HepG2 (cell line): ENCODE data around the gene GNG7. TPM values are rescaled to one million over a fixed set of nuclear protein-coding genes. Genes with fewer than 3 reads are reported as not detected.
"Not testable (repeated sequence)": the region's sequence is repeated elsewhere in the genome, so short reads cannot be mapped to it uniquely, and the experiment has no call there.

ENCODE experiments used
- ATAC-seq: fragments of 200-7000 bp; cut with Tn5 transposase; 3 replicates; pipeline ENCODE4 v1.9.1; 2020; ENCODE audit warnings: mild to moderate bottlenecking, moderate library complexity
- BruUV-seq: library from RNA; stranded (reverse); fragments of 400-500 nt; replicated peaks from 2 replicates; lab custom pipeline; 2021; lab: Mats Ljungman, UMichigan
- CTCF ChIA-PET: fragments of 300-600 bp; formaldehyde crosslinking; extraction: SDS; loops from one replicate; lab custom pipeline; 2021; ENCODE audit warnings: low total read pairs, inconsistent platforms, low intra/inter-chr PET ratio; lab: Yijun Ruan, JAX
- POLR2A ChIA-PET: fragments of 350-600 bp; sonication (Branson Sonifier 250); formaldehyde crosslinking; loops from one replicate; lab custom pipeline; 2020; ENCODE audit warnings: antibody characterized with exemption, inconsistent platforms; lab: Yijun Ruan, JAX
- DNase-seq: peaks from one replicate; pipeline ENCODE4 v3.0.0-alpha.2; 2015; ENCODE audit warnings: low spot score
- FAIRE-seq: peaks from 3 replicates; lab custom pipeline; 2011; peaks lifted over from hg19 to GRCh38; lab: Jason Lieb, UNC
- H2AFZ ChIP-seq: one replicate; pipeline ENCODE4 v1.6.1; 2011; ENCODE audit warnings: low read length, inconsistent platforms
- H3K27ac ChIP-seq: fragments of 300-600 bp; 3 replicates; pipeline ENCODE4 v1.8.0; 2011; ENCODE audit warnings: mixed run types, mild to moderate bottlenecking, mixed read lengths, low read length, inconsistent platforms; ENCODE audit not compliant: insufficient read depth; ENCODE audit errors: extremely low read length
- H3K27me3 ChIP-seq, 2 experiments: fragments of 200-600 bp in 1 of 2; 2 replicates in 1 of 2; 3 replicates in 1 of 2; pipeline versions ENCODE4 v1.6.0 to v1.8.0; 2011; ENCODE audit warnings: low read length in 2 of 2, mild to moderate bottlenecking in 2 of 2, moderate library complexity in 2 of 2, inconsistent platforms in 1 of 2; ENCODE audit not compliant: insufficient read depth in 2 of 2, control insufficient read depth in 1 of 2
- H3K36me3 ChIP-seq, 2 experiments: fragments of 200-600 bp in 1 of 2; replicated peaks in 1 of 2; 2 replicates in 1 of 2; 3 replicates in 1 of 2; pipeline versions ENCODE4 v1.5.1 to v1.8.0; 2011; ENCODE audit warnings: low read length in 2 of 2, inconsistent platforms in 1 of 2; ENCODE audit not compliant: insufficient read depth in 2 of 2, control insufficient read depth in 1 of 2
- H3K4me1 ChIP-seq: 2 replicates; pipeline ENCODE4 v1.5.1; 2012; ENCODE audit warnings: low read length, inconsistent platforms; ENCODE audit not compliant: insufficient read depth
- H3K4me2 ChIP-seq: 2 replicates; pipeline ENCODE4 v1.6.0; 2011; ENCODE audit warnings: low read depth, low read length, inconsistent platforms
- H3K4me3 ChIP-seq, 3 experiments: fragments of 200-600 bp in 1 of 3; sonication (generic), shearing (Covaris generic) in 1 of 3; replicated peaks in 1 of 3; 2 replicates each; pipeline ENCODE4 v1.5.1; 2011 to 2016; ENCODE audit warnings: low read length in 3 of 3, inconsistent platforms in 2 of 3, low read depth in 2 of 3, mild to moderate bottlenecking in 2 of 3, control low read depth in 1 of 3, mixed read lengths in 1 of 3; ENCODE audit not compliant: insufficient read depth in 1 of 3
- H3K79me2 ChIP-seq: one replicate; pipeline ENCODE4 v1.6.1; 2011; ENCODE audit warnings: low read length, inconsistent platforms; ENCODE audit not compliant: insufficient read depth
- H3K9ac ChIP-seq: 2 replicates; pipeline ENCODE4 v1.6.0; 2011; ENCODE audit warnings: mild to moderate bottlenecking, low read depth, low read length, inconsistent platforms; ENCODE audit not compliant: insufficient read depth
- H3K9me3 ChIP-seq: 2 replicates; pipeline ENCODE4 v1.5.1; 2012; ENCODE audit warnings: mild to moderate bottlenecking, low read length
- H4K20me1 ChIP-seq: 2 replicates; pipeline ENCODE4 v1.6.0; 2011; ENCODE audit warnings: inconsistent platforms, mild to moderate bottlenecking, low read length, moderate library complexity; ENCODE audit not compliant: insufficient read depth
- ASH2L ChIP-seq: fragments of 300-600, 200-600 bp; sonication (generic); IDR thresholded peaks from 2 replicates; pipeline ENCODE4 v1.7.0; 2017; ENCODE audit warnings: low read depth, mild to moderate bottlenecking, moderate library complexity, mixed read lengths, low read length; ENCODE audit not compliant: insufficient read length
- HNF1B ChIP-seq: sonication (generic); formaldehyde crosslinking; IDR thresholded peaks from 2 replicates; pipeline ENCODE4 v1.5.1; 2020; ENCODE audit warnings: mild to moderate bottlenecking, moderate library complexity, missing genetic modification reagents
- NFIC ChIP-seq: IDR thresholded peaks from 2 replicates; pipeline ENCODE4 v1.6.1; 2012; ENCODE audit warnings: mild to moderate bottlenecking, low read length, inconsistent platforms
- PRPF4 ChIP-seq: fragments of 200-400 bp; formaldehyde crosslinking; IDR thresholded peaks from 2 replicates; pipeline ENCODE4 v1.6.1; 2016; ENCODE audit warnings: low read length, low read depth; ENCODE audit not compliant: poor library complexity, severe bottlenecking
- SIN3B ChIP-seq: fragments of 150-350 bp; IDR thresholded peaks from 2 replicates; pipeline ENCODE4 v1.6.1; 2014; ENCODE audit warnings: low read length
- WIZ ChIP-seq: sonication (generic); formaldehyde crosslinking; IDR thresholded peaks from 2 replicates; pipeline ENCODE4 v1.5.1; 2020; ENCODE audit warnings: mild to moderate bottlenecking, missing genetic modification reagents
- ZBTB33 ChIP-seq: sonication (generic); formaldehyde crosslinking; IDR thresholded peaks from 2 replicates; pipeline ENCODE4 v1.4.0; 2020; ENCODE audit warnings: missing genetic modification reagents
- ZMYM2 ChIP-seq: sonication (generic); formaldehyde crosslinking; IDR thresholded peaks from 2 replicates; pipeline ENCODE4 v1.8.0; 2022; ENCODE audit warnings: mild to moderate bottlenecking, missing genetic modification reagents
- ZNF260 ChIP-seq: sonication (generic); formaldehyde crosslinking; IDR thresholded peaks from 2 replicates; pipeline ENCODE4 v1.4.0; 2020; ENCODE audit warnings: missing genetic modification reagents, low read depth, mild to moderate bottlenecking, borderline replicate concordance
- ZNF512B ChIP-seq: sonication (generic); formaldehyde crosslinking; IDR thresholded peaks from 2 replicates; pipeline ENCODE4 v1.5.1; 2020; ENCODE audit warnings: missing genetic modification reagents, mild to moderate bottlenecking, borderline replicate concordance
- WGBS: methylation state at CpG from one replicate; pipeline ENCODE4 v1.1.6; 2017; ENCODE audit warnings: low lambda C conversion rate; 5-methylcytosine and 5-hydroxymethylcytosine counted together
- in situ Hi-C: cut with HindIII; loops from 2 replicates; pipeline ENCODE4 v1.10.0; 2017; ENCODE audit warnings: low pct_unique_long_range_greater_than_20kb; ENCODE audit not compliant: extremely low pct_ligation_motif_present
- intact Hi-C: fragments of 100-400 bp; cut with micrococcal nuclease; formaldehyde crosslinking; loops from one replicate; pipeline ENCODE4 v1.10.0; 2022; ENCODE audit not compliant: unreplicated experiment
- polyA plus RNA-seq, 8 experiments: library from polyadenylated mRNA; depleted of rRNA in 3 of 8; stranded (reverse) in 7 of 8; unstranded in 1 of 8; fragments of >200 nt; fragmentation: Illumina TruSeq in 4 of 8; extraction: Trizol in 4 of 8; gene quantifications; 2 replicates each; pipeline versions ENCODE4 v1.2.1 to v1.2.3, GENCODE V29; 2011 to 2016; ENCODE audit warnings: low read depth in 4 of 8, missing spikeins in 1 of 8, mixed read lengths in 1 of 8; ENCODE audit not compliant: insufficient read depth in 1 of 8
- total RNA-seq, 5 experiments: library from RNA; depleted of rRNA; stranded (reverse); fragments of >200 nt; fragmentation: Illumina TruSeq; extraction: Trizol; gene quantifications; 2 replicates each; pipeline ENCODE4 v1.2.3, GENCODE V29; 2016; ENCODE audit warnings: low read depth in 1 of 5

Gene GNG7
- total and polyA plus RNA-seq, 2 of the 13 experiments (the other 11 are each of a cell fraction or from before 2014, with no cell fraction given): 1.4 to 3.3 TPM

GRCh38 chr19:2529942-2530341 is 172.6 kb downstream of the GNG7 start:
- CTCF ChIA-PET, DNase-seq, H3K79me2 ChIP-seq, H3K4me3 ChIP-seq, in situ Hi-C loops, FAIRE-seq, ATAC-seq, H3K36me3 ChIP-seq, H3K9ac ChIP-seq, H3K27me3 ChIP-seq, H3K9me3 ChIP-seq, H2AFZ ChIP-seq, H4K20me1 ChIP-seq, BruUV-seq: not testable (repeated sequence)
- intact Hi-C loops: loop anchor here (5.0 kb wide), 2 partner anchors 47 to 53 kb away; partner anchors contain the start of gene GADD45B
- peak; percentile 55; the same call in 1 of the 2 replicates for TF ChIP-seq ZBTB33 (CRISPR knock-in tag)
- 0 out of 2 replicates have a peak, but pooled peaks have one; percentile 3 for TF ChIP-seq NFIC
- peak overlapping the region; percentile 47 for H3K4me2 ChIP-seq
- H3K4me1 ChIP-seq: peaks cover 64% of the 10 kb centered on the region
- POLR2A ChIA-PET: interaction anchor here (0.8 to 6.8 kb wide), 5 partner anchors 9 to 54 kb away, joined by 3 to 62 read pairs (median 4); partner anchors contain the start of gene GADD45B
- peak overlapping the region; percentile 27 for H3K27ac ChIP-seq
- WGBS: 81% methylated on average over 10 of the region's 10 CpGs

GRCh38 chr19:2529473-2529918 is 173.0 kb downstream of the GNG7 start:
- H3K4me2 ChIP-seq: peak overlapping the region; percentile 47
- FAIRE-seq (no peak), DNase-seq (peak; percentile 90), ATAC-seq (peak; percentile 27)
- peak overlapping the region; percentile 27 for H3K27ac ChIP-seq
- H3K27me3 ChIP-seq: no peaks in the 10 kb centered on the region
- CTCF ChIA-PET: no interaction called here
- peaks cover 64% of the 10 kb centered on the region for H3K4me1 ChIP-seq
- H4K20me1 ChIP-seq: no peaks in the 10 kb centered on the region
- BruUV-seq: no TSS peak
- H3K4me3 ChIP-seq: no peak overlapping the region
- H3K79me2 ChIP-seq: no peaks in the 10 kb centered on the region
- 17% methylated on average over 7 of the region's 9 CpGs for WGBS
- no peak overlapping the region; the same call in 1 of the 2 replicates for H3K9ac ChIP-seq
- H3K9me3 ChIP-seq: no peaks in the 10 kb centered on the region
- in situ Hi-C loops (no loop called here), intact Hi-C loops (loop anchor here (5.0 kb wide), 2 partner anchors 48 to 52 kb away; partner anchors contain the start of gene GADD45B)
- POLR2A ChIA-PET: interaction anchor here (0.6 to 6.8 kb wide), 8 partner anchors 9 to 82 kb away, joined by 3 to 62 read pairs (median 4); partner anchors contain the start of gene GADD45B
- no peak overlapping the region for H2AFZ ChIP-seq
- H3K36me3 ChIP-seq: no peaks in the 10 kb centered on the region
- no peak for TF ChIP-seq ZNF512B (CRISPR knock-in tag)
- no peak for TF ChIP-seq PRPF4
- TF ChIP-seq ZMYM2 (CRISPR knock-in tag): no peak
- TF ChIP-seq HNF1B (CRISPR knock-in tag): no peak
- no peak for TF ChIP-seq WIZ (CRISPR knock-in tag)
- no peak for TF ChIP-seq SIN3B
- no peak for TF ChIP-seq ASH2L
- TF ChIP-seq ZNF260 (CRISPR knock-in tag): no peak
